Measurements from ENCODE around the gene NBDY.

DNA sequence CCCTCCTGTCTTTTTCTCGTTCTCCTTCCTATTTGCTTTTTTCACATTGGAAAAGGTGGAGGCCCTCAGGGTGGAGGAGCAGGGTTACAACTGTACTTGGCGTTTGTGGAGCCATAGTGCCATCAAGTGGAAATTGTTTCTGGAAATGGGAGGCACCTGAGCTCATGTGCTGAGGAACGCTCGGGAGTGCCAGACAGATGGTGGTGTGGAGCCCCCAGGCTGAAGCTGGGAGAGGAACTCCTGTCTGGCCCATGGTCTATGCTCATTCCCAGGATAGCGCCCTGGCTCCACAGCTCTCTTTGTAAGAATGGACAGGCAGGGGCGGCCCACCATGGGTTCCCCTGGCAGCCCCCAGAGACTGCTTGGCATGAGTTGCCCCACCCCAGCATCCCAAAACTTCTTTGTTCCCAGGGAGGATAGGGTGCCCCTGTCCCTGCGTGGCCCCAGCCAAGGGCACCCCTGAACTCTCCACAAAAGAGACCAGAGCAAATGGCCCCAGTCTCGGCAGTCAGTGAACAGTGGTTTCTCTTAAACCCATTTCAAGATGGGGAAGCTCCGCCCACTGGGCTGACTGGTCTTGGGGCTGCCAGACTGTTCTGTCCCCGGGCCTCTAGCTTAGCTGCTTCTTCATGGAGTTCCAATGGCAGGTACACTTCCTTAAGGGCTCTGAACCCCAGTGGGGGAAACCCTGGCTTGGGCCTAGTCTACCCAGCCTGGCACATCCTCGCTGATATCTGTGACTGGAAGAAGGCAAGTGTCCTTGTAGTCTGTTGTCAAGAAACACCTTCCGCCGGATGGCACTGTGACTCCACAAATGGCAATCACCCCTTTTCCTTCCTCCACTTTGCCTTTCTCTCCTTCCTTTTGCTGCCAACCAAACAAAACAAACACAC lies 70.1 kb downstream of the NBDY start:
- TF ChIP-seq, protein P1, sequence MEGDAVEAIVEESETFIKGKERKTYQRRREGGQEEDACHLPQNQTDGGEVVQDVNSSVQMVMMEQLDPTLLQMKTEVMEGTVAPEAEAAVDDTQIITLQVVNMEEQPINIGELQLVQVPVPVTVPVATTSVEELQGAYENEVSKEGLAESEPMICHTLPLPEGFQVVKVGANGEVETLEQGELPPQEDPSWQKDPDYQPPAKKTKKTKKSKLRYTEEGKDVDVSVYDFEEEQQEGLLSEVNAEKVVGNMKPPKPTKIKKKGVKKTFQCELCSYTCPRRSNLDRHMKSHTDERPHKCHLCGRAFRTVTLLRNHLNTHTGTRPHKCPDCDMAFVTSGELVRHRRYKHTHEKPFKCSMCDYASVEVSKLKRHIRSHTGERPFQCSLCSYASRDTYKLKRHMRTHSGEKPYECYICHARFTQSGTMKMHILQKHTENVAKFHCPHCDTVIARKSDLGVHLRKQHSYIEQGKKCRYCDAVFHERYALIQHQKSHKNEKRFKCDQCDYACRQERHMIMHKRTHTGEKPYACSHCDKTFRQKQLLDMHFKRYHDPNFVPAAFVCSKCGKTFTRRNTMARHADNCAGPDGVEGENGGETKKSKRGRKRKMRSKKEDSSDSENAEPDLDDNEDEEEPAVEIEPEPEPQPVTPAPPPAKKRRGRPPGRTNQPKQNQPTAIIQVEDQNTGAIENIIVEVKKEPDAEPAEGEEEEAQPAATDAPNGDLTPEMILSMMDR (IDR thresholded peaks at IDR 0.05) = peak in 2 of 5 experiments; percentile 26 to 46
- TF ChIP-seq POLR2A (IDR thresholded peaks at IDR 0.05) = no peak
